ENCODE measurements around the gene GALNT7.

GALNT7 gene

GRCh38 chr4:173237152-173237551, 68.5 kb downstream of the GALNT7 start:
- no peak for DNase-seq (ENCODE audit: low spot score)

GRCh38 chr4:173237762-173238161, 69.2 kb downstream of the GALNT7 start:
- DNase-seq (ENCODE audit: low spot score): no peak

DNA sequence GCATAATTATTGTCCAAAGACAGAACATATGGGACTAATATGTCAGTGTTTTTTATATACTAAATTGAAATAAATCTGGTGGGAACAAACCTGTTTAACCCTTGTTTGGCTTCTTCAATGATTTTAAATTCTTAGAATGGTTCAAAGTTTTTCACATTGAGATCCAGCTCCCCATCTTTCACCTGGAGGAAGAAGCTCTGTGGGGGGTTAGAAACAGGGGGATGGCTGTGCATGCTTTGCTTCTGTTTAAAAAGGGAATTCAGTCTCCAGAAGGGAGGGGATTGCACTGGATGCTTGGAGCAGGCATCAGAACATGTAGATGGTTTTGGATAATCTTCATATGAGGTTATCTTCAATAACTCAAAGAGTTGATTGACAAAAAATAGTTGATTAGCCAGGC, 72.1 kb downstream of the GALNT7 start:
- no peak for DNase-seq (ENCODE audit: low spot score)

- DNase-seq (ENCODE audit: low spot score): no peak
These were observed 74.0 kb downstream of the GALNT7 start for GRCh38 chr4:173242466-173243250.

GRCh38 chr4:173243321-173243720, 74.7 kb downstream of the GALNT7 start:
- peak; percentile 25 for DNase-seq (ENCODE audit: low spot score)

DNA sequence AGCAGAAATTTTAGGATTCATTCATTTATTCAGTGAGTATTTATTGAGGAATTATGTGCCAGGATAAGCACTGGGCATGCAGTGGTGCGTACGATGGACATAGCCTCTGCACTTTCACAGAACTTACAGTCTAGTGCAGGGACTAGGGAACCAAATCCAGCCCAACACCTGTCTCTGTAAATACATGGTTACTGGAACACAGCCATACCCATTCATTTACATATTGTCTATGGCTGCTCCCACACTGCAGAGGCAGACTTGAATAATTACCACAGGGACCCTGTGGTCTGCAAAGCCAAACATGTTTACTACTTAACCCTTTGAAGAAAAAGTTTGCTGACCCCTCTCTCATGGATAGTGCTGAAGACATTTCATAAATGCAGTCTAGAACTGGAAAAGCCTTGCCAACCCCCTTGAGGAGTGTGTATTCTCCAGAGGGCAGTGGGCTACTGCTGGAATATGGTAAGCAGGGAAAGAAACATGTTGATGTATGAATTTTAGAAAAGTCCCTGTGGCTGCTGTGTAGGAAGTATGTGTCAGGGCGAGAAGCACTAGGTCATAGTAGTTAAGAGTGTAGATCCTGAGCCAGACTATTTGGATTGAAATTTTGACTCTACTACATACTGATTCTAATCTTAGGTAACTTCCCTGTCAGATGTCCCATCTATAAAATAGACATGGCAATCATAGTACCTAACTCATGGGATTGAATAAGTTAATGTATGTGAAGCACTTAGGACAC, 75.5 kb downstream of the GALNT7 start:
- DNase-seq (ENCODE audit: low spot score): no peak

GRCh38 chr4:173245952-173246351, 77.3 kb downstream of the GALNT7 start:
- DNase-seq (ENCODE audit: low spot score): no peak

DNA sequence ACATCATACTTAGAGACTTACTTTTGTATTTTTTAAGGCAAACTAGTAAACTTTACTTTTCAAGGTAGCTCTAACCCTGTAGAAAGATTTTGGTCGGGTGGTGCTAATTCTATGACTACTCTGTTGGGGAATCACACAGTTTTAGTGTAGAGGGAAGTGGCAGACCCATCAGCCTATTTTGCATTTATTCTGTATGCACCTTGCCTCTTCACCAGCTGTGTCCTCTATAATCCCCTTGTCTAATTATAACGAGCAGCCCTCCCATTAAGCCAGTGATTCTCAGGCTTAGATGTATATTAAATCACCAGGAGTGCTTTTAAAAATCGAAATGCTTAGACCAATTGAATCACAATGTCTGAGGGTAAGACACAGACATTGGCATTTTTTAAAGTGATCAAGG, 78.1 kb downstream of the GALNT7 start:
- DNase-seq (ENCODE audit: low spot score): no peak

- DNase-seq (ENCODE audit: low spot score): no peak
These were observed 78.7 kb downstream of the GALNT7 start for GRCh38 chr4:173247321-173247720.

DNA sequence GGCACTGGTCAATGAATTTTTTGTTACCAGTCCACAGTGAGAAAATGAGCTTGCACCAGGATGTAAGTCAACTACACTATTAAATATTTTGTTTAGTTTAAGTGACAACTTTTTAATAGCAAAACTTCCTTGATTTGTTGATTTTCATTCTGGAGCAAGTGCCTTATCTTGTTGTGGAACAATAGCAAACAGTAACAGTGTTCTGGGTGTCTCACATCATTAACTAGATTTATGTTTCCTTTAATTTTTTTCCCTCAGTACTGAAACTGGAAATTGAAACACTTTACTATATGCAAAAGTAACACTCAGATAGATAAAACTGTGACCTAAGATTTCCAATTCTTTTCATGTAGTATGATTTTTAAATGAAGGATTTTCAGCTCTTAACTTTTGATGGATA, 80.1 kb downstream of the GALNT7 start:
- DNase-seq (ENCODE audit: low spot score): no peak

DNA sequence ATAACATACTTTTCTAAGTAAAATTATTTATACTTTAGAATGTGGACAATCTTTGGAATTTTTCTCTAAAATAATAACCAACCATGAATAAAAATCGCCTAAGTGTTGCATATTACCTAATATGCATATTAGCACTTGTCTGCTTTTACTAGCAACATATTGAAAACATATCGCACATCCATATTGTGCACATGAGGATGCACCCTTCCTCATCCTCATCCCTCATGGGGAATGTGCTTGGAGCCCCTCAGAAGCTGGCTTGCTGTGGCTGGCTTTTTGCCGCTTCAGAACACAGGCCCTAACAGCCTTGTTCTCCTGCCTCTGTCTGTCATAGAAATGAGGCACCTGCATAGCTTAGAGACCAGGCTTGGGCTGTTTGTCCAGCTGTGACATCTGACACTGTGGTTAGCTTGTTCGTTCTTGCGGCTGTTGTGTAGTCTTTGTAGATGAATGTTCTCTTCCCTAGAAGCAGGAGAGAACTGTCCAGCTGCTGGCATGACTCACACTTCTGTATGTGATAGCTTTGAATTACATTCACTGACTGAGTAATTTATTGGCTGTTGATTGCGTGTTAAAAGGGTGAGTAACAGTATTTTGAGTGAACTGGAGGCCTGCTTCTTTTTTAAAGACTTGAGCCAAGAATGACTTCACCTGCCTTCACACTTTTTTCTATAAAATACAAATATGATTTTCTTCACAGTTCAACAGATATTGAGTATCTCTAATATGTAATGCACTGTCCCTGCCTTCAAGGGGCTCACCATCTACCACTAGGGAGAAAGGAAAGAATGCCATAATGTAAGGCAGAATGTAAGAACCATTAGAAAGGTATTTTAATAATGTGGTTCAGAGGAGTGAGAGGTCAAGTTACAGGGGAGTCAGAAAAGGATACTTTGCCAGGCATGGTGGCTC, 83.7 kb downstream of the GALNT7 start:
- DNase-seq (ENCODE audit: low spot score): peak; percentile 52

GRCh38 chr4:173253561-173253960, 85.0 kb downstream of the GALNT7 start:
- DNase-seq (ENCODE audit: low spot score): no peak

DNA sequence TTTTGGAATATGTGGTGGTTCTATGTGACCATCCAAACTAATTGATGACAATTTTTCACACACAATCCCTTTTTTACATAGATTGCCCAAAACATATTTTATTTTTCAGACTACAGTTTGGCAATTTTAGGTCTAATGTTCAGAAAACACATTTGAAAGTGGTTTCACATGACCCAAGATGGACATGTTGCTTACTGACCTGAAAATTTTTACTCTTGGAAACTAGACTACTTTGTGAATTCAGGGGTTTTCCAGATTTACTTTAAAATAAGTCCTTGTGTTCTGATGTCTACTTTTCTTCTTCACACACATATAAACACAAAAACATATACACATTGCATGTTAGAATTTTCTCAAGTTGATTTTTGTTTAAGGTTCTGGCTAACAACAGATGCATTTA, 86.0 kb downstream of the GALNT7 start:
- no peak for DNase-seq (ENCODE audit: low spot score)

DNA sequence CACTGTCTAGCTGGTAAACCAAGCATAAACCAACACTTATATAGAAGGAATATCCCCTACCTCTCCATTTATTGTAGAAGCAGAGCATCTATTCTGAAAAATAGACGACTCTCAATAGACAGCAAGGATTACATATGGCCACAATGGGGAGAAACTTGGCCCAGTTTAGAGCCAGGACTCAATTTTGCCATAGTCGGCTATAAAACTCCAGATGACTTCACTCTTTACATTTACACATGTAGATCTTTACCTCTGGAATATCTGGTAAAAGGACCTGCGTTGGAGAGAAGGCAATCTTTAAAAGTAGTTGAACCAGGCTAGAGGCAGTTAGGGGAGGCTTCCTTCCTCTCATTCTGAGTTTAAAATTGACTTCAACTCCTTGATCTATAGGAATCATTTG, 88.2 kb downstream of the GALNT7 start:
- no peak for DNase-seq (ENCODE audit: low spot score)

GRCh38 chr4:173257732-173258717, 89.4 kb downstream of the GALNT7 start:
- peak; percentile 32 for DNase-seq (ENCODE audit: low spot score)

DNA sequence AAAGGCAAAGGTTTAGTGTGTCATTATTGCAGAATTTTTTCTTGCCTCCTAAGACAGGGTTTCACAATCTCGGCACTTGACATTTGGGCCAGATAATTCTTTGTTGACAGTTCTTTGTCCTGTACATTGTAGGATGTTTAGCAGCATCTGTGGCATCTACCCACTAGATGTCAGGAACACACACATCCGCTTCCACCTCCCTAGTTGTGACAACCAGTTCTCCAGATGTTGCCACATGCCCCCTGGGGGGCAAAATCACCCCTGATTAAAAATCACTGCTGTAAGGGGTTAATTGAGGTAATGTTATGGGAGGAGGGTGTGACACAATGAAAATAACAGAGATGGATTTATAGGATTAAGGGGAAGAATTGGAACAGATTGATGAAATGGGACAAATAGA, 90.3 kb downstream of the GALNT7 start:
- DNase-seq (ENCODE audit: low spot score): no peak

- no peak for DNase-seq (ENCODE audit: low spot score)
These were observed 90.7 kb downstream of the GALNT7 start for GRCh38 chr4:173259310-173259709.

DNA sequence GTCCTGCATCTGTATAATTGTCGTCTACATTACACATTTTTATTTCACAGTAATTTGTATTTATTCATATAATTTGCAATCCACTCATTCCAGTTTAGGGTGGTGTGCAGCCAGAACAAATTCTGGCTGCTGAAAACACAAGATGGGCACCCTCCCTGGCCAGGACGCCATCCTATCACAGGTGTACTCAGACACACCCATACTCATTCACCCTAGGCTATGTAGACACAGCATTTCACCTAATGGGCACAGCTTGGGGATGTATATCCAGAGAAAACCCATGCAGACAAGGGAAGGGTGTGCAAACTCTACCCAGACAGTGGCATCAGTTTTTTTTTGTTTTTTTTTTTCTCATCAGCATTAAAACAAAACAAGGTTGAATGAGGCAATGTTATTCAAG, 92.4 kb downstream of the GALNT7 start:
- no peak for DNase-seq (ENCODE audit: low spot score)

- no peak for DNase-seq (ENCODE audit: low spot score)
These were observed 93.8 kb downstream of the GALNT7 start for GRCh38 chr4:173262375-173262774.

DNA sequence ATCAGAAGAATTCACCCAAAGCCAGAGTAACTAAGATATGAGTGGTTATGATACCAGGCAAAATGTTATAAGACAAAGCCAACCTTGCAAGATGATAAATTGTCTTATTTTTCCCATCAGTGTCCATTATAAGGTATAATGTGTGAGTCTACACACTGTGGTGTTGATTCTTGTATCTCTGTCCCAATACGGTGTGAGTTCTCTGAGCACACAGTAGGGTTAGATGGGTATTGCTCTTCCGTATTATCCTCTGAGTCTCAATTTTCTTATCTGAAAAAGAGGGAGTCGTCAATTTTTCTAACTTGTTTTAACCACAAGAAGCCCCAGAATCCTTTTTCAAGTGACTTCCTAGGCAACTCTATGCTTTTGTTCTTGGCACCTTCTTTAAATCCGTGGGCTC, 95.6 kb downstream of the GALNT7 start:
- DNase-seq (ENCODE audit: low spot score): no peak

DNA sequence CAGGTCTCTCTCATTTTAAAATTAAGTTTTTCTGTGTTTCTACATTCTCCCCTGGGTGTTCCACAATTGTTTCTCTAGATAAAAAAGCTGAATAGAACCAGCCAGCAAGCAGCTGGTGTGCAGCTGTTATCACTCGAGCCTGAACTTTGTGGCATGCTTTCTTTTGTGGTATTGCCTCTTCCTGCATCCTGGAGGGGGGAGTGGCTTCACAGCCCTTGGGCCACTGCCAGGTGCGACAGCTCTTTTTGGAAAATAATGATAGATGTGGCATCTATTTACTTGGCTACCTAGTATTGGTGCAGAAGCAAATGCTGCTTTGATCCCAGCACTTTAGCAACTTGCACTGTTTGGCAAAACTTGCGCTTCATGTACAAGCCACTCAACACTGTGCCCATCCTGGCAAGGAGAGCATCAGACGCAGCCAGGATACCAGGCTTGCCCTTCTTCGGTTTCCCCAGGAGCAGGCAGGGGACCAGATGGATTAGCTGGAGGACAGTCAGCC, 96.1 kb downstream of the GALNT7 start:
- peak; percentile 29 for DNase-seq (ENCODE audit: low spot score)
